Activated CD4-positive, alpha-beta T cell treated with anti-CD3 and anti-CD28 coated beads, Interleukin-2, amount 50 U/mL, for 48 hours (primary cell): Measurements from ENCODE around the gene XRN2.
A peak's percentile ranks its signal among the peaks of the same experiment; 100 is the strongest.

Experiments used
- DNase-seq, 2 experiments: peaks; one replicate each; pipeline ENCODE4 v3.0.0-alpha.2; 2020

The XRN2 gene

GRCh38 chr20:21303061-21303871 lies at the start of gene XRN2:
TSS of gene XRN2 (plus strand) at chr20:21303331. CDS start at chr20:21303399, 68 bp downstream.
- DNase-seq, result peak; percentile 96 to 97

GRCh38 chr20:21257192-21257591 lies 45.9 kb upstream of the XRN2 start:
- no peak for DNase-seq

- no peak for DNase-seq
Observed at GRCh38 chr20:21258411-21258810, 44.7 kb upstream of the XRN2 start.

GRCh38 chr20:21259346-21259745 lies 43.8 kb upstream of the XRN2 start:
- no peak for DNase-seq

- no peak for DNase-seq
Observed at GRCh38 chr20:21262812-21263211, 40.3 kb upstream of the XRN2 start.

GRCh38 chr20:21265261-21266190 lies 37.6 kb upstream of the XRN2 start:
- DNase-seq, result no peak

GRCh38 chr20:21266191-21266536 lies 37.0 kb upstream of the XRN2 start:
- no peak for DNase-seq

- DNase-seq, result no peak
Observed at GRCh38 chr20:21269772-21270171, 33.4 kb upstream of the XRN2 start.

- DNase-seq, result no peak
Observed at GRCh38 chr20:21270806-21271205, 32.3 kb upstream of the XRN2 start.

GRCh38 chr20:21272279-21272678 lies 30.9 kb upstream of the XRN2 start:
- DNase-seq, result no peak

- no peak for DNase-seq
Observed at GRCh38 chr20:21272679-21273078, 30.5 kb upstream of the XRN2 start.

GRCh38 chr20:21273755-21274386 lies 29.3 kb upstream of the XRN2 start:
- DNase-seq, result no peak

- DNase-seq, result no peak
Observed at GRCh38 chr20:21278829-21279228, 24.3 kb upstream of the XRN2 start.

GRCh38 chr20:21279706-21280521 lies 23.2 kb upstream of the XRN2 start:
- DNase-seq, result no peak

GRCh38 chr20:21280522-21281016 lies 22.6 kb upstream of the XRN2 start:
- peak in 1 of 2 experiments; percentile 10 for DNase-seq

GRCh38 chr20:21286775-21287174 lies 16.4 kb upstream of the XRN2 start:
- no peak for DNase-seq

- DNase-seq, result no peak
Observed at GRCh38 chr20:21288587-21289370, 14.4 kb upstream of the XRN2 start.

GRCh38 chr20:21289651-21290050 lies 13.5 kb upstream of the XRN2 start:
- DNase-seq, result no peak

GRCh38 chr20:21291026-21291425 lies 12.1 kb upstream of the XRN2 start:
- no peak for DNase-seq

GRCh38 chr20:21294755-21295154 lies 8.4 kb upstream of the XRN2 start:
- DNase-seq, result no peak

- DNase-seq, result no peak
Observed at GRCh38 chr20:21301940-21302663, 1.0 kb upstream of the XRN2 start.
